GM18867 (cell line): Measurements from ENCODE around the gene ELAVL1.

ENCODE experiments used
- ATAC-seq: cut with Tn5 transposase; IDR thresholded peaks from one replicate; pipeline ENCODE4 v1.9.1; 2021; ENCODE audit warnings: mild to moderate bottlenecking, moderate library complexity; ENCODE audit not compliant: unreplicated experiment

ELAVL1 gene

DNA sequence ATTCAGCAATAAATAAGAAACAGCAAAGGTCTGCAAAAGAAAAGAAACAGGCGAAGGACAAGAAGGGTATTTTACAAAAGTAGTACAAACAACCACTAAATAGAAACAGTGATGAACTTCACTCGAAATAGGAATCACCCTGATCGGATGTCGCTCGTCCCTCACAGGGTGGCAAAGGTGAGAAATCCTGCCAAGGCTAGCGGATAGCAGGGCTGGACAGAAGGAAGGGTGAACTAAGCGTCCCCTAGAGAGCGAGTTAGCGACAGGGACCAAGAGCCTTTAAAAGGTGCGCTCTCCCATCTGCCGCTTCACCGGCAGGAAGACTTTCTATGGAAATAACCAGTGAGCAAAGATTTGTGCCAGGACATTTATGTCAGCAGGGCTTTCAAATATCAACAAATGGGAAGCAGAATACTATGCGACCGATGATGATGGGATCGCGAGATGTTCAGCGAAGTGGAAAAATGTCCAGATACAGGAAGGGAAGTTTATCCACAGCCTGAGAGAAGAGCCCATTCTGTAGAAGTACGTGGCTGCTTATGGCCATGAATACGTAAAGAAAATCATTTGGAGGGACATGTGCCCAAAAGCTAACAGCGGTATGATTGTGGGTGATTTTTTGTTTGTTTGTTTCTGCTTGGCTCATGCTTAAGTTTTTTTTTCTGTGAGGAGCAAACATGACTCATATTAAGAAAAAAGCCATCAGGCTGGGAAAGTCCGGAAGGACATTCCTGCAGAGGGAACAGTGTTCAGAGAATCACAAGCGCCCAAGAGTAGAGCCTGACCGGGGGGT is 18.9 kb downstream of the ELAVL1 start:
- ATAC-seq: no peak

DNA sequence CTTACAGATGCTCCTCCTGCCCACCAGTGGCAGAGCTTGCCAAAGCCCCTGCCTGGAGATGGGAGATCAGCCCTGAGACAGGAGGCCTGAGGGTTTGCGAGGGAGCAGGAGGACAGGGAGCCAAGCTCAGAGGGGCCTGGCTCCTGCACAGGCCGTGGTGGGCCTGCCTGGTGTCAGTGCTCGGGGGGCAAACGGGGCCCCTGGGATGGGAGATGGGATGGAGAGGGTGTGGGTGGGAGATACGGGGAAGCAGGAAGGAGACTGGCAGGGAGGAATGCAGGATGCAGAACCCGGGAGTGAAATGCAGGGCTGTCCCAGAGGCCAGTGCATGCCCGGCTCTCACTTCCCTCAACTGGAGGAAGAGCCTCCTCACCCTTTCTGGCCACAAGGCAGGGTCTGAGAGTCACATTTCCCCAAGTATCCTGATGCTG is 19.9 kb downstream of the ELAVL1 start:
- ATAC-seq: no peak

DNA sequence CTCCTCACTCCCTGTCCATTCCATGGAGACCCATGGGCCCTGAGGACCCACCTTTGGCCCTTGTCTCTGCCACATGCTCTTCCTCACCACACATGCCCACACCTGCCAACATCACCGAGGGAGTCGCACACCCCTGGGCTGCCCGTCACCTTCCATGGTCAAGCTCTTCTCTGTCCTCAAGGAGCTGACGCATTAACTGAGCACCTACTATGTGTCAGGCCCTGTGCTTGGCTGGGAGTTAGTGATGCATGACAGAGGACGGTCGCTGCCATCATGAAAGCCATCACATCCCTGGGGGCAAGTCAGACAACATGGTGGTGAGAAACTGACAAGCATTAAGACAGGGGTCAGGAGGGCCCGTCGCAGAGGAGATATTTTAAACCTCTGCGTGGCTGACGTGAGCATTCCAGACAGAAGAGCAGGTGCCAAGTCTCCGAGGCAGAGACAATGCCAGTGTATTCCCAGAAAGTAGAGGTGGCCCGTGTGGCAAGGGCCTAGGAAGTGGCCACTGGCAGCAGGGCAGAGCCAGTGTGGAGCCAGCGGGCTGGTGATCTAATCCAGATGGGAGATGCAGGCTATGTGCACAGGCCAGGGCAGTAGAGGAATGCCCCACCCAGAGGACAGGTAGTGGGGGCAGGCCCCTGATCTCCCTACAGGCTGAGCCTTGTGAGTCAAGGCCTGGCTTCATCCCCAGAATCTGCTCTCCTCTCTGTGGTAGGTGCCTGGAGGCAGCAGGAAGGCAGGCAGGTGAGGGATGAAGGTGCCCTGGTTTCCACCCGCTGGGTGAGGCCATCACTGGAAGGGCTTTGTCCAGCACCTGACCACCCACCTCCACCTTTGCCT is 21.2 kb downstream of the ELAVL1 start:
- no peak for ATAC-seq

DNA sequence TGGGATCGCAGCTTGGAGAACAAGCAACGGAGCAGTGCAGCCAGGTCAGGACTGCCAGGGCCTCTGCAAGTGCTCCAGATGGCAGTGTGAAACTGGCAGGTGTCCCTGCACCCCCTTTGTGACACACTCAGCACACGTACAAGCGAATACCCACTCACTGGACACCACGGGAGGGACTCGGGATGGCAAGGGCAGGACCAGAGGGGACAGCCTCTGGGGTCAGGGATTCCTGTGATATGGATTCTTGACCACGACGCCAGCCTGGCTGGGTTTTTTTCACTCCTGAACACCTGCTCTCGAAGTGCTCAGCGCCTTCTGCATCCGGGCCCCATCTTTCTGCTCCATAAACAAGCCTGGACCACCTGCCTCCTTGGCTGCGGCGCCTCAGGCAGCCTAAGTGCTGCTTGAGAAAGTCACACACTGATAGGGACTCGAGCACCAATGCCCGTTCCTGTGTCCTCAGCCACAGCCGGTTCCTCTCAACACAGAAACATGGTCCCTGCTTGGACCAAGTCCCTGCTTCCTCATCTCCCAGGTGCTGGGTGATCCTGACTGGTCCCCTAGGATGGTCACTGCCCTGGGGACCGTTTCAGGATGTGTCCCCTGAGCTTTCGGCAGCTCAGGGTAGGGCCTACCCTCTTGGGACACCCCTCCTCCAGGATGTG is 22.0 kb downstream of the ELAVL1 start:
- ATAC-seq: no peak

DNA sequence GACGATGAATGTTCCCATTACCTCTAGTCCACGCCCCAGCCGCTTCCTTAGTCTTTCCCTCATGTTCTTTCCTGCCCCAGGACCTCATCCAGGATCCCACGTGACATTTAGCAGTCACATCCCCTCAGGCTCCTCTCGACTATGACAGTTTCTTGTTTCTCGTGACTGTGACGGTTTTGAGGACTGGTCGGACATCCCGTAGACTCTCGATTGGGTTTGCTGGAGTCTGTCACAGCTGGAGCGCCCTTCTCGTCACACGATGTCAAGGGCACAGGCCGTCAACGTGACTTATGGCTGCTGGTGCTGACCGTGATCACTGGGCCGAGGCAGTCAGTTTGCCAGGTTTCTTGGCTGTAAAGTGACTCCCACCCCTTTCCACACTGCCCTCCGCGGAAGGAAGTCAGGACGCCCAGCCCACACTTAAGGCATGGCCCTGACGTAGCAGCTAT is 22.8 kb downstream of the ELAVL1 start:
- no peak for ATAC-seq

DNA sequence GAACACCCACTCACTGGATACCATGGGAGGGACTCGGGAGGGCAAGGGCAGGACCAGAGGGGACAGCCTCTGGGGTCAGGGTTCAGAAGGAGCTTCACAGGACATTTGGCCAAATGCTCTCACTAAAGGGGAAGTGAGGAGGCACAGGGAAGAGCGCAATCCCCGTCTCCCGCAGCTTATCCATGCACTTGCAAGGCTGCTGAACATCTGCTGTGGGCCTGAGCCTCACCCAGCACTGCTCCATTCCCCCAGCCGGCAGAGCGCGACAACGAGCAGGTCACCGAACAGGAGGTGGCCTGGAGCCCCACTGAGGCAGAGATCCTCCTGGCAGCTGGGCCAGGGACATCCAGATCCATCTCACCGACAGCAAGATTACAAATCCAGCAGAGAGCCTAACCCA is 23.3 kb downstream of the ELAVL1 start:
- no peak for ATAC-seq

DNA sequence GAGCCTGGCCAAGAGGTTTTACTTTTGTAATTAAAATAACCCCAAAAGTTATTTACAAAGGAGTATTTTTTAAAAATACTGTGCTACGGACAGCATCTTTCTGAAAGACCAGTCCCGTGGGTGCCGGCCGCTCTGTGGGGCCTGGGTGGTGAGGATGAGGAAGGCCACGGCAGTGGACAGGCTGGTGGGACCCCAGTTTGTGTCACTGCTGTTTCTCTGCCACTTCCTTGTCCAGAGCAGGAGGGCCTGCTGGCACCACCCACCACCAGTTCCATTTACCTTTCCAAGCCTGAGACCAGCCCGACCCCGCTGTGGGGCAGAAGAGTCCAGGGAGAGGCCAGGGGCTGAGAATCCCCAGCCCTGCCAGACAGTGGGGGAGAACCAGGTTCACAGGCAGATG is 23.8 kb downstream of the ELAVL1 start:
- no peak for ATAC-seq

DNA sequence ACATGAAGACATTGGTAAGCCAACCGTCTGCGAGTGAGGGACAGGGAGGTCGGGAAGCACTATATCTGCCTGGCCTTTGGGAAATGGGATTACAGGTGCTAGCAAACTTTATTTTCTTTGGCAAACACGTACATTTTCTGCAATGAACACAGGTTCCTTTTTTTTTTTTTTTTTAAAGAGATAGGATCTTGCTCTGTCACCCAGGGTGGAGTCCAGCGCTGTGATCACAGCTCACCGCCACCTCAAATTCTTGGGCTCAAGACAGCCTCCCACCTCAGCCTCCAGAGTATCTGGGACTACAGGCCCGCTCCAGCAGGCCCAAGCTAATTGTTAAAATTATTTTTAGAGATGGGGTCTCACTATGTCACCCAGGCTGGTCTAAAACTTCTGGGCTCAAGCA is 24.2 kb downstream of the ELAVL1 start:
- no peak for ATAC-seq

DNA sequence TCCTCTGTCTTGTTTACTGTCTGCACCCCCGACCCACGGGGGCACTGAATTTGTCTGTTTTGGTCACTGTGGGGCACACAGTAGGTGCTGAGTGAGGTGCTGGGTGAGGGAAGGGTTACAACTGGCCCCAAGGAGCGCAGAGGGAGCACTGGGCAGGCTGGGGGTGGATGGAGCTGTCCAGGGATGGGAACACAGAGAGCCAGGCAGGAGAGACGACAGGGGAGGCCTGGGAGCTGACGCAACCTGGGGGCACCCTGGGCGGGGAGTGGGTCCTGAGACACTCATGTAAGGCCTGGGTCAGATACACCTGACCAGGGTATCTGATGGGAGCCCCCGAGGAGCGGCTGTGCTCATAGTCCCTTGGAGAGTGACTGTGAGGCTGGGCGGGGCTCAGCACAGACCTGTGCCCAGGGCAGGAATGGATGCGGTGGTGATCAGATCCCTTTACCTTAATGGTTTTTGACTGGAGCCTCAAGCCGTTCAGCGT is 24.8 kb downstream of the ELAVL1 start:
- ATAC-seq: no peak

DNA sequence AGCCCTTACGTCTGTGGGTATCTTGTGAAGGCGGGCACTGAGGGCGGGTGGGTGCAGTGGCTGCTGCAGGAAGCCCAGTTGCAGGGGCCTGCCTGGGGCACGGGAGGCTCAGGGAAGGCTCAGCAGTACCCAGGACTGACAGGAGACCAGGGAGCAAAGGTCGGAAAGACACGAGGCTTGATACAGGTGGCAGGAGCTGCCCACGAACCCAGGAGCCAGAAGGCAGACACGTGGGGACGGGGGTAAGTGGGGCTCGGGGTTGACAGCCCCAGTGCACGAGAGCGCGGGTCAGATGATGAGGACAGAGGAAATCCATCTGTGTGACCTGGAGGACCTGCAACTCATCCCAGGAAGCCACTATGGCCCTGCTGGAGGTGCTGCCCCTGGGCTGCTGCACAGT is 25.3 kb downstream of the ELAVL1 start:
- ATAC-seq: no peak

DNA sequence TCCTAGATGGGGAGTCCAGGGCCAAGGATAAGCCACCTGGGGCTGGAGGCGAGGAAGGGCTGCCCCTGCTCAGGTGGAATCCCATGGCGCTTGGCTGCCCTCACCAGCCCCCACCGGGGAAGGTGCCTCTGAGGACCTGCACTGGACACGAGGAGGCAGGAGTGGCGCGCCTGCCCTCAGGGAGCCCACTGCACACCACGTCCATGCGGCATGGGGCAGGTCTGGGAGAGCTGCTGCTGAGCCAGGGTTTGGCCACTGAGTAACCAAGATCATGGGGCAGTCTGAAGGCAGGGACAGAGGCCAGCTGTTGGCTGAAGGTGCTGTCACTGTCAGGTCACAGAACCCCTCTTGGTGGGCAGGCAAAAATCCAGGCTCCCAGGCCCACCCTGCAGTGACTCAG is 25.9 kb downstream of the ELAVL1 start:
- ATAC-seq: no peak

DNA sequence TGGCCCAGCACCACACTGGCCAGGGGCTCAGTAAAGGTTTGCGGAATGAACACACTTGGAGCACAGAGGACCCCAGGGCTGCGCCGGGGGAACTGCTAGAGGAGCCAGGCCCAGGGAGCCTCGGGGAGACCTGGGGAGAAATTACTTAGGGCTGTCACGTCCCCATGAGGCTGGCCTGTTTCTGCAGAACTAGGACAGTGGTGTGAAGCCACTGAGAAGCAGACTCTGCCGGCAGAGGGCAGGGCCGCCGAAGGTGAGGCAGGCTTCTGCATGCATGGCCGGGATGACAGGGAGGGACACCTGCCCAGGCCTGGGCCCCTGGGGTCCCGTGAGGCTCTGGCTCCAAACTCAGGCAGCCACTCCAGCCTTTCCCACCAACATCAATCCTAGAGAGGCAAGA is 26.4 kb downstream of the ELAVL1 start:
- no peak for ATAC-seq

DNA sequence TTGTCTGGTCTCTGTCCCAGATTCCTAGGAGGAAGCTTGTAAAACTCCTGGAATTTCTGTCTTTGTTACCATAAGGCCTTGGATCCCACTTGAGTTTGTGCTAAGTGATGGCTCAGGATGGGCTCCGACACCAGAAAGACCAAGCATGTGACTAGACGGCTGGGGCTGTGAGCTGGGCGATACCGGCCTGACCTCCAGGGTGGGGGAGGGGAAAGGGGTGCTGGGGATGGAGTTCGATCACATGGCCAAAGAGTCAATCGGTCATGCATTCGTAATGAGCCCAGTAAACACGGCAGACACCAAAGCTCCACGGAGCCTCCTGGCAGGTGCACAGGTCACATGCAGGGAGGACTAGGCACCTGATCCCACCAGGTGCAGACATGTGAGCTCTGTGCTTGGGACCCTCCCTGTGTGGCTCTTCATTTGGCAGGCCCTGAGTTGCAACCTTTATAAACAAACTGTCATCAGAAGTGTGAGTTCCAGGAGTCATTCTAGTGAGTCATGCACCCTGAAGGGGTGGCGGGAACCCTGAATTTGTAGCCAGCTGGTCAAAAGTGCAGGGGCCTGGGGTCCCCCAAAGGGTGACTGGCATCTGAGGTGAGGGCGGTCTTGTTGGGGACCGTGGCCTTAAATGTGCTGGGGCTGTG is 27.1 kb downstream of the ELAVL1 start:
- no peak for ATAC-seq

DNA sequence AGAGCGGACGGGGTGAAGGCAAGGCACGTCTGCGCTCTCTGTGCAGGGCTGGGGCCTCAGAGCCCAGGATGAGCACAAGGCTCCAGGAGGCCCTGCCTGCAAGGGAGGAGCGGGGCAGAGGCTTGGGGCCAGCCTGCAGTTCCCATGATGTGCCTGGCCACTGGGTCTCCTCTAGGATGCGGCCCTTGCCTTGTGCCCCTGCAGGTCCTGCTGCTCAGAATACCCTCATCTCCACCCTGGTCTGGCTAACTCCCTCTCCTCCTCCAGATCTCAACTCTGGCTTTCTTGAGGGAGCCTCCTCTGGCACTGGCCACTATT is 27.8 kb downstream of the ELAVL1 start:
- no peak for ATAC-seq

DNA sequence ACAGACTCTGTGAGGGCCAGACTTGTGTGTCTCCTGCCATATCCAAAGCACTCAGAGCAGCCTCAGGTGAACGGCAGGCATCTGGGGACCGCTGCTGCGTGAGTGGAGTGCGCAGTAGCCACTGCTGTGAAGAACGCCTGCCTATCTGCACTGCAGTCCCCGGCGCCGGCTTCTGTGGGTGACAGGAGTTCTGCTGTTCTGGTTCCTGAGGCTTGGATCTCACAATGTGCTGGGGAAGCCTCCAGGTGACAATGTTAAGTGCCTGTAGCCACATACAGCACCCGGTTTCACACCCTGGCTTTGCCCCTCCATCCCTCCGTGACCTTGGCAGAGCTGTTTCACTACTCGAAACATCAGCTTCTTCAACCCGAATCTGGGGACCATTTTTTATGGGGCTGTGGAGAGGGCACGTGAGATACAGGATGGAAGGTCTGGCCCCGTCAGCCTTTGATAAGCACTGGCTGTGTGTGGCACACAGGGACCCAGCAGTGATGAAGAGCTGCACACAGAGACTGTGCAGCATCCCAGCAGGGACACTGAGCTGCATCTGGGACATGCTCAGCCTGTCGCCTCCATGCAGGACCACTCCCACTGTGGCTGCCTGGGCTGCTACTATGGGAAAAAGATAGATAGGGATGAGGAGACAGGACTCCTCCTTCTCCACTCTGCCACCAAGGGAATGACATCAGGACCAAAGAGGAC is 28.3 kb downstream of the ELAVL1 start:
- ATAC-seq: no peak

DNA sequence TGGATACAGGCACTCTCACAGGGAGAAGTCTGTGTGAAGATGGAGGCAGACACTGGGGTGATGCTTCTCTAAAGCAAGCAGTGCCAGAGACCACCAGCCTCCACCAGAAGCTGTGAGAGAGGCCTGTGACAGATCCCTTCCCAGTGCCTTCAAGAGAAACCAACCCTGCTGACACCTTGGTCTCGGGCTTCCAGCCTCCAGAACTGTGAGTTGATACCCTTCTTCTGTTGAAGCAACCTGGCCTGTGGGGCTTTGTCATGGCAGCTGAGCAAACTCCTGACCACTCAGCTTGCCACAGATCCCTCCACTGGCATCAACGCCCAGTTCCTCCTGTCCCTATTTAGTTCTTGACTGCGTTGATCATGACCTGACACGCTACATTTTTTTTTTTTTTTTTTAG is 29.0 kb downstream of the ELAVL1 start:
- no peak for ATAC-seq

DNA sequence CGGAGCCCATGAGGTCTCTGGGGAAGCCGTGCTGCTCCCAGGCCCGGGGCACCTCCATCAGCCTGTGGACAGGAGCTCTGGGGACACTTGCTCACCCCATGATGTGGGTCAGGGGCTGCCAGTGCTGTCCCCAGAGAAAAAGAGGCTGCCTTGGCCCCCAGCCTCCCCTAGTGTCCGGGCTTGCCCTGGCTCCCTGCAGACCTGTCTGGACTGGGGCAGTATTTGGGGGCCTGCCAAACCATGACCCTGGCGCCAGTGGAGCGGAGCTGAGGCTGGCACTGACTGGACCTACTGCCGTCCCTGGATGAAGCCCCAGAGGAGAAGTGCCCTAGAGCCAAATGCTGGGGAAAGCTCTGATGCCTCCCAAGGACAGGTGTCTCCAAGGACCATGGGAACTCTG is 30.4 kb downstream of the ELAVL1 start:
- ATAC-seq: no peak

DNA sequence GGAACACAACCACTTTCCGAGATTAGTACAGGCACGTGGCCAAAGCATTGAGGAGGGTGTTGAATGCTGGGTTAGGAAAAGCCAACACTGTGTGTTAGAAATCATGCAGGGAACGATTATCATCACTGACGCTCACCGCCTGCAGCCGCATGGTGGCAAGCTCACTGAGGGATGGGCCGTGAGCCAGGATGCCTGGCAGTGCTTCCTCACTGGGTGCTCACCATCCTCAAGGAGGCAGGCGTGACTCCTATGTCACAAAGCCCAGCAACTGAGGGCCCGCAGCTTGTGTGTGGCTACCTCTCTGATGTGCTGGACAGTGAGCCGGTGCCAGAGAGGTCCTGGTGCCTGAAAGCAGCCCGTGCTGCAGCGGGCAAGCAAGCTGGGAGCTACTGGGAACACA is 31.6 kb downstream of the ELAVL1 start:
- no peak for ATAC-seq

DNA sequence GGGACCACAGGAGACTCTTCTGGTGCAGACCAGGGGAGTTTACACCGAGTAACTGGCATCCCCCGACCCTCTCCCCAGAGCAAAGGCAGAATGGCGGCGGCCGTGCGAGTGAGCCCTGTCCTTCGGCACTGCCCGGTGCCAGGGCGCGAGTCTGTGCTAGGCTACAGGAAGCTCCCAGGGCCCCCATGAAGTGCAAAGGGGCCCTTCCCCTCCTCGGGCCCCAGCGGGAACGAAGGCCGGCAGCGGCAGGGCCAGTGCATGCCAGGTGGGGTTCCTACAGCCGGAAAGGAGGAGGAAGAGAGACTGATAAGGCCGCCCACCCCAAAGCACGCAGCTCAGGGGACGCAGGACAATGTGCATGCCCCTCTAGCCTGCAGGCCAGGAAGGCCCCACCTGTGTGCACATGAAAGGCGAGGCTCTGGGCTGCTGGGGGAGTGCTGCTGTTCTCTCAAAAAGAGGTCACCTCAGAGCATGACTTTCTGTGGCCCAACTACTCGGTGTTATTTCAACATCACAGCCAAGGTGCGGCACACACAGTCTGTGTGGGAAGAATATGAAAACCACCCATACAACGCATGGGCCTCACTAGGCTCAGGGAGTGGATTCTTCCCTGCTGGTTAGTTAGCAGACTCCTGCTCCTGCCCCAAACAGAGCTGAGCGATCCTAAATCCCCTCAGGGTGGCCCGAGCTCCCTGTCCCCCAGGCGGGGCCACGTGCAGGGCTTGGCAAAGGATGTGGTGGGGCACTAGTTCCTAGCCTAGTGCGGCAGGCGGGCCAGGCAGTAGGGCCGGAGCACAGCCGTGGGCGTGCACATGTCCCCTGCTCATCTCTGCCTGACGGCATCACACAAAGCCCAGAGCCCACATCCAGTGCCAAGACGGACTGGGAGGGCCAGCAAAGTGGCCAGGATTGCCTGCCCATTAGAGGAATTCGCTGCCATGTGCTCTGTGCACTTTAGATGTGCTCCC is 33.6 kb downstream of the ELAVL1 start:
- ATAC-seq: no peak
